SH-SY5Y (cell line): ENCODE measurements around the gene SLC22A2.

Experiments used
- GATA2 ChIP-seq: IDR thresholded peaks from 2 replicates; pipeline ENCODE4 v1.6.1; 2011; ENCODE audit warnings: mild to moderate bottlenecking, low read depth, low read length
- GATA3 ChIP-seq: IDR thresholded peaks from 2 replicates; pipeline ENCODE4 v1.6.1; 2011; ENCODE audit warnings: low read depth, mild to moderate bottlenecking, low read length, moderate library complexity

- TF ChIP-seq GATA2: no peak
- no peak for TF ChIP-seq GATA3
Observed at GRCh38 chr6:160240691-160241084, 17.9 kb downstream of the SLC22A2 start.
